HepG2 (cell line): Measurements from ENCODE around the gene SLC38A2. TPM values are rescaled to one million over a fixed set of nuclear protein-coding genes. Genes with fewer than 3 reads are reported as not detected.

Source experiments
- ATAC-seq: fragments of 200-7000 bp; cut with Tn5 transposase; 3 replicates; pipeline ENCODE4 v1.9.1; 2020; ENCODE audit warnings: mild to moderate bottlenecking, moderate library complexity
- BruUV-seq: library from RNA; stranded (reverse); fragments of 400-500 nt; replicated peaks from 2 replicates; lab custom pipeline; 2021; lab: Mats Ljungman, UMichigan
- CTCF ChIA-PET: fragments of 300-600 bp; formaldehyde crosslinking; extraction: SDS; loops from one replicate; lab custom pipeline; 2021; ENCODE audit warnings: low total read pairs, inconsistent platforms, low intra/inter-chr PET ratio; lab: Yijun Ruan, JAX
- POLR2A ChIA-PET: fragments of 350-600 bp; sonication (Branson Sonifier 250); formaldehyde crosslinking; loops from one replicate; lab custom pipeline; 2020; ENCODE audit warnings: antibody characterized with exemption, inconsistent platforms; lab: Yijun Ruan, JAX
- DNase-seq: peaks from one replicate; pipeline ENCODE4 v3.0.0-alpha.2; 2015; ENCODE audit warnings: low spot score
- FAIRE-seq: peaks from 3 replicates; lab custom pipeline; 2011; peaks lifted over from hg19 to GRCh38; lab: Jason Lieb, UNC
- H2AFZ ChIP-seq: one replicate; pipeline ENCODE4 v1.6.1; 2011; ENCODE audit warnings: low read length, inconsistent platforms
- H3K27ac ChIP-seq: fragments of 300-600 bp; 3 replicates; pipeline ENCODE4 v1.8.0; 2011; ENCODE audit warnings: mixed run types, mild to moderate bottlenecking, mixed read lengths, low read length, inconsistent platforms; ENCODE audit not compliant: insufficient read depth; ENCODE audit errors: extremely low read length
- H3K27me3 ChIP-seq, 2 experiments: fragments of 200-600 bp in 1 of 2; 2 replicates in 1 of 2; 3 replicates in 1 of 2; pipeline versions ENCODE4 v1.6.0 to v1.8.0; 2011; ENCODE audit warnings: low read length in 2 of 2, mild to moderate bottlenecking in 2 of 2, moderate library complexity in 2 of 2, inconsistent platforms in 1 of 2; ENCODE audit not compliant: insufficient read depth in 2 of 2, control insufficient read depth in 1 of 2
- H3K36me3 ChIP-seq, 2 experiments: fragments of 200-600 bp in 1 of 2; replicated peaks in 1 of 2; 2 replicates in 1 of 2; 3 replicates in 1 of 2; pipeline versions ENCODE4 v1.5.1 to v1.8.0; 2011; ENCODE audit warnings: low read length in 2 of 2, inconsistent platforms in 1 of 2; ENCODE audit not compliant: insufficient read depth in 2 of 2, control insufficient read depth in 1 of 2
- H3K4me1 ChIP-seq: 2 replicates; pipeline ENCODE4 v1.5.1; 2012; ENCODE audit warnings: low read length, inconsistent platforms; ENCODE audit not compliant: insufficient read depth
- H3K4me2 ChIP-seq: 2 replicates; pipeline ENCODE4 v1.6.0; 2011; ENCODE audit warnings: low read depth, low read length, inconsistent platforms
- H3K4me3 ChIP-seq, 3 experiments: fragments of 200-600 bp in 1 of 3; sonication (generic), shearing (Covaris generic) in 1 of 3; replicated peaks in 1 of 3; 2 replicates each; pipeline ENCODE4 v1.5.1; 2011 to 2016; ENCODE audit warnings: low read length in 3 of 3, inconsistent platforms in 2 of 3, low read depth in 2 of 3, mild to moderate bottlenecking in 2 of 3, control low read depth in 1 of 3, mixed read lengths in 1 of 3; ENCODE audit not compliant: insufficient read depth in 1 of 3
- H3K79me2 ChIP-seq: one replicate; pipeline ENCODE4 v1.6.1; 2011; ENCODE audit warnings: low read length, inconsistent platforms; ENCODE audit not compliant: insufficient read depth
- H3K9ac ChIP-seq: 2 replicates; pipeline ENCODE4 v1.6.0; 2011; ENCODE audit warnings: mild to moderate bottlenecking, low read depth, low read length, inconsistent platforms; ENCODE audit not compliant: insufficient read depth
- H3K9me3 ChIP-seq: 2 replicates; pipeline ENCODE4 v1.5.1; 2012; ENCODE audit warnings: mild to moderate bottlenecking, low read length
- H4K20me1 ChIP-seq: 2 replicates; pipeline ENCODE4 v1.6.0; 2011; ENCODE audit warnings: inconsistent platforms, mild to moderate bottlenecking, low read length, moderate library complexity; ENCODE audit not compliant: insufficient read depth
- FOXA1 ChIP-seq, 2 experiments: fragments of 450-650 bp in 1 of 2; sonication (generic) in 1 of 2; formaldehyde crosslinking in 1 of 2; IDR thresholded peaks; 2 replicates each; pipeline versions ENCODE4 v1.4.0 to v1.6.1; 2016 to 2020; ENCODE audit warnings: missing genetic modification reagents in 1 of 2
- GLI4 ChIP-seq: sonication (generic); formaldehyde crosslinking; IDR thresholded peaks from 2 replicates; pipeline ENCODE4 v1.5.1; 2020; ENCODE audit warnings: missing genetic modification reagents, mild to moderate bottlenecking, moderate library complexity, borderline replicate concordance
- KLF16 ChIP-seq, 2 experiments: sonication (generic) in 1 of 2; formaldehyde crosslinking in 1 of 2; IDR thresholded peaks; 2 replicates each; pipeline versions ENCODE4 v1.6.1 to v1.8.0; 2016 to 2023; ENCODE audit warnings: missing genetic modification reagents in 2 of 2, missing compliant biosample characterization in 1 of 2
- NCOR1 ChIP-seq: fragments of 200-600 bp; sonication (generic); IDR thresholded peaks from 2 replicates; pipeline ENCODE4 v1.7.0; 2017; ENCODE audit warnings: antibody characterized with exemption, low read length, borderline replicate concordance
- PAF1 ChIP-seq: IDR thresholded peaks from 2 replicates; pipeline ENCODE4 v1.6.1; 2016; ENCODE audit warnings: missing genetic modification reagents, missing compliant biosample characterization
- PHF5A ChIP-seq: IDR thresholded peaks from one replicate; pipeline ENCODE4 v1.6.1; 2018; ENCODE audit warnings: low read depth, missing genetic modification reagents; ENCODE audit not compliant: unreplicated experiment
- SMARCC2 ChIP-seq: fragments of 450-650 bp; IDR thresholded peaks from 2 replicates; pipeline ENCODE4 v1.6.1; 2017; ENCODE audit warnings: antibody characterized with exemption, mild to moderate bottlenecking
- SOX13 ChIP-seq, 3 experiments: fragments of 450-650 bp in 1 of 3; sonication (generic) in 1 of 3; formaldehyde crosslinking in 1 of 3; IDR thresholded peaks in 2 of 3; conservative IDR thresholded peaks in 1 of 3; 2 replicates each; pipeline versions ENCODE4 v1.5.0 to v1.6.1; 2016 to 2020; ENCODE audit warnings: antibody characterized with exemption in 1 of 3, mild to moderate bottlenecking in 1 of 3, missing compliant biosample characterization in 1 of 3, missing genetic modification reagents in 1 of 3, moderate library complexity in 1 of 3
- ZNF225 ChIP-seq: sonication (generic); formaldehyde crosslinking; IDR thresholded peaks from 2 replicates; pipeline ENCODE4 v1.4.0; 2020; ENCODE audit warnings: mild to moderate bottlenecking, missing genetic modification reagents
- ZNF232 ChIP-seq: sonication (generic); formaldehyde crosslinking; IDR thresholded peaks from 2 replicates; pipeline ENCODE4 v1.4.0; 2020; ENCODE audit warnings: missing genetic modification reagents, borderline replicate concordance
- ZNF577 ChIP-seq: sonication (generic); formaldehyde crosslinking; IDR thresholded peaks from 2 replicates; pipeline ENCODE4 v1.4.0; 2020; ENCODE audit warnings: mild to moderate bottlenecking, low read depth, missing genetic modification reagents, borderline replicate concordance
- ZNF75D ChIP-seq: sonication (generic); formaldehyde crosslinking; IDR thresholded peaks from 2 replicates; pipeline ENCODE4 v1.8.1; 2023; ENCODE audit warnings: missing genetic modification reagents, mild to moderate bottlenecking, borderline replicate concordance
- ZNF788 ChIP-seq: sonication (generic); formaldehyde crosslinking; IDR thresholded peaks from 2 replicates; pipeline ENCODE4 v1.5.0; 2020; ENCODE audit warnings: mild to moderate bottlenecking, missing genetic modification reagents, borderline replicate concordance
- ZSCAN22 ChIP-seq: sonication (generic); formaldehyde crosslinking; IDR thresholded peaks from 2 replicates; pipeline ENCODE4 v1.4.0; 2020; ENCODE audit warnings: mild to moderate bottlenecking, missing genetic modification reagents
- WGBS: methylation state at CpG from one replicate; pipeline ENCODE4 v1.1.6; 2017; ENCODE audit warnings: low lambda C conversion rate; 5-methylcytosine and 5-hydroxymethylcytosine counted together
- in situ Hi-C: cut with HindIII; loops from 2 replicates; pipeline ENCODE4 v1.10.0; 2017; ENCODE audit warnings: low pct_unique_long_range_greater_than_20kb; ENCODE audit not compliant: extremely low pct_ligation_motif_present
- intact Hi-C: fragments of 100-400 bp; cut with micrococcal nuclease; formaldehyde crosslinking; loops from one replicate; pipeline ENCODE4 v1.10.0; 2022; ENCODE audit not compliant: unreplicated experiment
- polyA plus RNA-seq, 8 experiments: library from polyadenylated mRNA; depleted of rRNA in 3 of 8; stranded (reverse) in 7 of 8; unstranded in 1 of 8; fragments of >200 nt; fragmentation: Illumina TruSeq in 4 of 8; extraction: Trizol in 4 of 8; gene quantifications; 2 replicates each; pipeline versions ENCODE4 v1.2.1 to v1.2.3, GENCODE V29; 2011 to 2016; ENCODE audit warnings: low read depth in 4 of 8, missing spikeins in 1 of 8, mixed read lengths in 1 of 8; ENCODE audit not compliant: insufficient read depth in 1 of 8
- total RNA-seq, 5 experiments: library from RNA; depleted of rRNA; stranded (reverse); fragments of >200 nt; fragmentation: Illumina TruSeq; extraction: Trizol; gene quantifications; 2 replicates each; pipeline ENCODE4 v1.2.3, GENCODE V29; 2016; ENCODE audit warnings: low read depth in 1 of 5
- TF ChIP-seq, protein P1 (sequence below): sonication (generic); formaldehyde crosslinking; IDR thresholded peaks from 2 replicates; pipeline ENCODE4 v1.4.0; 2020; ENCODE audit warnings: missing genetic modification reagents, low read depth, mild to moderate bottlenecking, borderline replicate concordance
- TF ChIP-seq, protein P2 (sequence below), 2 experiments: sonication (generic) in 1 of 2; formaldehyde crosslinking in 1 of 2; IDR thresholded peaks; 2 replicates each; pipeline versions ENCODE4 v1.5.1 to v1.6.1; 2011 to 2020; ENCODE audit warnings: borderline replicate concordance in 1 of 2, low read depth in 1 of 2, low read length in 1 of 2, mild to moderate bottlenecking in 1 of 2, missing genetic modification reagents in 1 of 2, moderate library complexity in 1 of 2
- TF ChIP-seq, protein P3 (sequence below): sonication (generic); formaldehyde crosslinking; IDR thresholded peaks from 2 replicates; pipeline ENCODE4 v1.4.0; 2020; ENCODE audit warnings: missing genetic modification reagents

Gene SLC38A2
- total and polyA plus RNA-seq, 2 of the 13 experiments (the other 11 are each of a cell fraction or from before 2014, with no cell fraction given) = 368 to 880 TPM

DNA sequence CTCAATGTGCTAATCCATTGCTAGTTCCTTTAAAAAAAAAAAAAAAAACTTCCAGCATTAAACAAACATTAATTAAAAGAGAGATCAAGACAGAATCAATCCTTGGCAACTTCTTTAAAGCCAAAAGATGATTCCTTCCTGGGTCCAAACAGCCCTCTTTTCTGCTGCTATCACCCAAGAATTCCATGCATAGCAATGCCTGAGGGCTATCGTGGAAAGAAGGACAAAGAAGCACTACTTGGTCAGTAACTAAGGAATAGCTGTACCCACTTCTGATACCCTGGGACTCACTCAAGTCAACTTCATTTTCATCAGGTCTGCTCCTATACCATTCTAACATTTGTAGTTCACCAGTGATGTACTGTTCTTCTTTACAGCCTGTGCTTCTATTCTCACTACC lies 51.8 kb downstream of the SLC38A2 start:
- Histone ChIP-seq H4K20me1 (no peaks in the 10 kb centered on the region), H3K79me2 (no peaks in the 10 kb centered on the region), H3K9ac (no peak overlapping the region), H3K36me3 (no peaks in the 10 kb centered on the region), H3K4me1 (no peaks in the 10 kb centered on the region), H3K27ac (no peak overlapping the region), H3K4me3 (no peak overlapping the region), H3K9me3 (no peaks in the 10 kb centered on the region), H3K27me3 (peaks cover 0 to 3% of the 10 kb centered on the region in 2 experiments; a peak in 1 of 5 replicates), H3K4me2 (no peak overlapping the region), H2AFZ (no peak overlapping the region)
- no peak for DNase-seq
- no peak for FAIRE-seq
- ChIA-PET CTCF (no interaction called here), POLR2A (no interaction called here)
- ATAC-seq = no peak
- in situ Hi-C loops = no loop called here
- 0% methylated on average over 1 of the region's 1 CpG for WGBS
- TF ChIP-seq, protein P1, sequence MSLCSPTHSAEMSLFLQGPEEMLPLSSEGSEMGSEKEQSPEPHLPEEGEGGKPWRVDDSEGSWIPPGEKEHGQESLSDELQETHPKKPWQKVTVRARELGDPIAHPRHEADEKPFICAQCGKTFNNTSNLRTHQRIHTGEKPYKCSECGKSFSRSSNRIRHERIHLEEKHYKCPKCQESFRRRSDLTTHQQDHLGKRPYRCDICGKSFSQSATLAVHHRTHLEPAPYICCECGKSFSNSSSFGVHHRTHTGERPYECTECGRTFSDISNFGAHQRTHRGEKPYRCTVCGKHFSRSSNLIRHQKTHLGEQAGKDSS (CRISPR knock-in tag) = no peak
- TF ChIP-seq SOX13 (IDR thresholded peaks at IDR 0.05) (no peak), SOX13 (CRISPR knock-in tag; conservative IDR thresholded peaks at IDR 0.05 in 1 of 2, IDR thresholded peaks at IDR 0.05 in 1 of 2) (no peak), FOXA1 (IDR thresholded peaks at IDR 0.05) (no peak), FOXA1 (CRISPR knock-in tag; IDR thresholded peaks at IDR 0.05) (no peak), NCOR1 (no peak), ZNF788 (CRISPR knock-in tag) (no peak), PHF5A (CRISPR knock-in tag) (no peak), PAF1 (CRISPR knock-in tag) (no peak), ZSCAN22 (CRISPR knock-in tag) (no peak), ZNF225 (CRISPR knock-in tag) (no peak), ZNF75D (CRISPR knock-in tag) (no peak), KLF16 (CRISPR knock-in tag; IDR thresholded peaks at IDR 0.05) (no peak), ZNF577 (no peak), ZNF232 (CRISPR knock-in tag) (no peak), SMARCC2 (no peak), GLI4 (no peak)
- TF ChIP-seq, protein P2, sequence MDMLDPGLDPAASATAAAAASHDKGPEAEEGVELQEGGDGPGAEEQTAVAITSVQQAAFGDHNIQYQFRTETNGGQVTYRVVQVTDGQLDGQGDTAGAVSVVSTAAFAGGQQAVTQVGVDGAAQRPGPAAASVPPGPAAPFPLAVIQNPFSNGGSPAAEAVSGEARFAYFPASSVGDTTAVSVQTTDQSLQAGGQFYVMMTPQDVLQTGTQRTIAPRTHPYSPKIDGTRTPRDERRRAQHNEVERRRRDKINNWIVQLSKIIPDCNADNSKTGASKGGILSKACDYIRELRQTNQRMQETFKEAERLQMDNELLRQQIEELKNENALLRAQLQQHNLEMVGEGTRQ (IDR thresholded peaks at IDR 0.05; ENCODE audit: low read depth, low read length) = no peak
- TF ChIP-seq, protein P2 (CRISPR knock-in tag; IDR thresholded peaks at IDR 0.05; ENCODE audit: borderline replicate concordance) = no peak
- TF ChIP-seq, protein P3, sequence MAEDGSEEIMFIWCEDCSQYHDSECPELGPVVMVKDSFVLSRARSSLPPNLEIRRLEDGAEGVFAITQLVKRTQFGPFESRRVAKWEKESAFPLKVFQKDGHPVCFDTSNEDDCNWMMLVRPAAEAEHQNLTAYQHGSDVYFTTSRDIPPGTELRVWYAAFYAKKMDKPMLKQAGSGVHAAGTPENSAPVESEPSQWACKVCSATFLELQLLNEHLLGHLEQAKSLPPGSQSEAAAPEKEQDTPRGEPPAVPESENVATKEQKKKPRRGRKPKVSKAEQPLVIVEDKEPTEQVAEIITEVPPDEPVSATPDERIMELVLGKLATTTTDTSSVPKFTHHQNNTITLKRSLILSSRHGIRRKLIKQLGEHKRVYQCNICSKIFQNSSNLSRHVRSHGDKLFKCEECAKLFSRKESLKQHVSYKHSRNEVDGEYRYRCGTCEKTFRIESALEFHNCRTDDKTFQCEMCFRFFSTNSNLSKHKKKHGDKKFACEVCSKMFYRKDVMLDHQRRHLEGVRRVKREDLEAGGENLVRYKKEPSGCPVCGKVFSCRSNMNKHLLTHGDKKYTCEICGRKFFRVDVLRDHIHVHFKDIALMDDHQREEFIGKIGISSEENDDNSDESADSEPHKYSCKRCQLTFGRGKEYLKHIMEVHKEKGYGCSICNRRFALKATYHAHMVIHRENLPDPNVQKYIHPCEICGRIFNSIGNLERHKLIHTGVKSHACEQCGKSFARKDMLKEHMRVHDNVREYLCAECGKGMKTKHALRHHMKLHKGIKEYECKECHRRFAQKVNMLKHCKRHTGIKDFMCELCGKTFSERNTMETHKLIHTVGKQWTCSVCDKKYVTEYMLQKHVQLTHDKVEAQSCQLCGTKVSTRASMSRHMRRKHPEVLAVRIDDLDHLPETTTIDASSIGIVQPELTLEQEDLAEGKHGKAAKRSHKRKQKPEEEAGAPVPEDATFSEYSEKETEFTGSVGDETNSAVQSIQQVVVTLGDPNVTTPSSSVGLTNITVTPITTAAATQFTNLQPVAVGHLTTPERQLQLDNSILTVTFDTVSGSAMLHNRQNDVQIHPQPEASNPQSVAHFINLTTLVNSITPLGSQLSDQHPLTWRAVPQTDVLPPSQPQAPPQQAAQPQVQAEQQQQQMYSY (CRISPR knock-in tag) = no peak
- BruUV-seq = no TSS peak
- intact Hi-C loops = no loop called here
